HPDE6-E6E7 (cell line): ENCODE measurements around the gene HS1BP3.
A peak's percentile ranks its signal among the peaks of the same experiment; 100 is the strongest.

ENCODE experiments used
- DNase-seq: peaks from one replicate; pipeline ENCODE4 v3.0.0; 2011; ENCODE audit warnings: missing footprints; ENCODE audit errors: extremely low spot score

Gene HS1BP3

GRCh38 chr2:20663196-20664070 lies 12.5 kb upstream of the HS1BP3 start:
- no peak for DNase-seq

GRCh38 chr2:20662308-20662937 lies 11.5 kb upstream of the HS1BP3 start:
- no peak for DNase-seq

GRCh38 chr2:20661421-20662307 lies 10.8 kb upstream of the HS1BP3 start:
- peak; percentile 58 for DNase-seq

- peak; percentile 71 for DNase-seq
Measured at GRCh38 chr2:20660506-20661420, 9.9 kb upstream of the HS1BP3 start.

DNA sequence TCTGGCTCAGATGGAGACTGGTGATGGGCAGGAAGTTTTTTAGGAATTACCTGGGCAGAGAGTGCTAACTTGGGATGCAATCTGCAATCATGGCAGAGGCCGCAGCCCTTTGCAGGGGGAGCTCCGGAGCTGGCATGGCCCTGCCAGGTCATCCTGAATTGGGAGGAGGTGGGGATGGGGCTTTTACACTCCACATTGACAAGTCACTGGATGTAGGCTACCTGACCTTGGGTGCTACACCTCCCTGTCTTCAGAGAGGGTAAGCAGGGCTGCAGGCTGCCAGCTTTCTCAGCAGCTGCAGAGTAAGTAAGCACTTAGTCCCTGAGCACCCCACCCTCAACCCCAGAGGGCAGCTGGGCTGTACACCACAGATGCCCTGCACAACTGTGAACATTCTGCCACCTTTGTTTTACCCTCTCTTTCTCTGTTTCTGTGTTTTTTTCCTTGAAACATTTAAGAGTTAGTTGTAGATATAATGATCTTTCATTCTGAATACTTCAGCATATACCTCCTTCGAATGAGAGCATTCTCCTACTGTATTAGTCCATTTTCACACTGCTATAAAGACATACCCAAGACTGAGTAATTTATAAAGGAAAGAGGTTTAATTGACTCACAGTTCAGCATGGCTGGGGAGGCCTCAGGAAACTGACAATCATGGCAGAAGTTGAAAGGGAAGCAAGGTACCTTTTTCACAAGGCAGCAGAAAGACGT lies 6.8 kb upstream of the HS1BP3 start:
- no peak for DNase-seq

DNA sequence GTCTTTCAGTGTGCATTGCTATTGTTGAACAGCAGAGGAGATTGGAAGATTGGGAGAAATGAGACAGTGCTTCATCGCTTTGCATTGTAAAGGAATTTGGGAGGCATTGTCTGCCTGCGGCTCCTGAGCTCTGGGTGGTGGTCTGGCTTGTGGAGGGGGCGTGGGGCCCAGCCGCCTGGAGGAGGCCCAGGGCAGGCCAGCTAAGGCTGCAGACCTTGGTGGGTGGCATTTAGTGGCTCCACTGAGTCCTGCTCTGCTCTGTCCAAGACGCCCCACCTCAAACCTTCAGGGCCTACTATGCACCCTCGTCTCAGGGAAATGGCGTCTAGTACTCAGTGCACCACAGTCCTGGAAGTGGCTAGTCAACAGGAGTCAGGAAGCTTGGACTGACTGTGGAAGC lies 5.7 kb upstream of the HS1BP3 start:
- DNase-seq, result no peak

DNA sequence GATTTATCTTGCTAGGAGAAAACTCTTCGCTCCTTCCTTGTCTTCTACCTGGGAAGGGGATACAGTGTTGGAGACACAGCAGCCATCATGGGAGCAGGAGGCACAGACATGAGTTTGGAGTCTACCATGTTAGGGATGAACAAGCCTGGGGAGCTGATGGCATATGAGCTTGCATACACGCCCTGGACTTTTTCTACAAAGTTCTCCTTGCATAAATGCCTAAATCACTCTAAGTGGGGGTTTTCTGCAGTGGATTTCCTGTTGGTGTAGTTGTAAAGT lies 3.6 kb upstream of the HS1BP3 start:
- no peak for DNase-seq

GRCh38 chr2:20653695-20654534 lies 3.0 kb upstream of the HS1BP3 start:
- DNase-seq, result no peak

DNA sequence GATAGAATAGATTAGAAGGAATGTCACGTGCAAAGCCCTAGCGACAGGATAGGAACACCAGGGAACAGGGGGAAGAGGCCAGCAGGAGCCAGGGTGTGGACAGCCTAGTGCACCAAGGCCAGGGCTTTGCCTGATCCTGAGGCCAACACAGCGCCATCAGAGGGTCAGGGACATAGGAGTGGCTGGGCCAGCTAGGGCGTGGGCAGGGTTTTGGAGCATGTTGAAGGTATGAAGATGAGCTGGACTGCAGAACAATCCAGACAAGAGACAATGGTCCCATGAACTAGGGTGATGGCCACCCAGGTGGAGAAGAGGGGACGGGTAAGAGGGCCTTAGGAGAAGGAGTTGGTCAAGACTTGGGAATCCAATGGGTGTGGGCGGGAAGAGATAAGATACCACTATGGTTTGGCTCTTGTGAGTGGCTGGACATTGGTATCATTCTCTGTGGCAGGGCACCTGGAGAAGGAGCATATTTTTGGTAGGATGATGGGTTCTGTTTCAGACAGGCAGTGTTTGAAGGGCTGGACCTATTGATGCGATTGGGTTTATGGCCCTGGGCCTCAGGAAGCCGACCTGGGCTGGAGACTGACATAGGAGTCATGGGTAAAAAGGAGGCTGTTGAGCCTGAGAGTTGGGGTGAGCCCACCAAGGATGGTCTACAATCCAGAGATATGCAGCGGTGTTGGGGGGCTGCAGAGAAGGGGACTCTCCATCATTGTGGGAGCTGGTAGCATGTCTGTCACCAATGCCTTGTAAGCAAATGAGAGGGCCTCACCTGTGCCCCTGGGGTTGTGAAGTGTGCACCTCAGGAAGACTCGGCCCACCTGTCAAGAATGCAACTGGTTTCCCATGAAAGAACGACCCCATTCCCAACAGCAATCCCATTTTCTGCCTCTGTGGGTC lies 2.0 kb upstream of the HS1BP3 start:
- no peak for DNase-seq

GRCh38 chr2:20652141-20652540 lies 1.2 kb upstream of the HS1BP3 start:
- DNase-seq, result no peak

- DNase-seq, result no peak
Measured at GRCh38 chr2:20651731-20652099, 817 bp upstream of the HS1BP3 start.

DNA sequence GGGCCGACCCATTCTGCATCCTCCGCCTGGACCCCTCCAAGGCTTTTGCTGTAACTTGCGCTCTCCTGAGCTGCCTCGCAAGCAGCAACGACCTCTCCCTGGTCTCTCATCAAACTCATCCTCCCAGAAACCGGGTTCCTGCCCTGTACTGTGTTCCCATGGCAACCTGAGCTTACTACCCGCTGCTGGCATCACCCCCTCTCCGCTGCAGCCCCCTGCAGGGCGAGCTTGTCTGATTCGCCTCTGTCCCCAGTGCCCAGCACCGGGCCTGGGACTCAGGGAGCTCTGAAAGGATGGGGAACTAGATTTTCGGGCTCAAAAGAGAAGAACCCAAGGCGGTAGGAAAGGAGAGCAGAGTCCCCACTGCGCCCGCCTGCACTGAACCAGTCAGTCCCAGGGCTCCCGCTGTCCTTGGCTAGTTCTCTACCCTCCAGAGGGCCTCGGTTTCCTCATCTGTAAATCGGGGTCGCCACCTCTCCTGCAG lies 463 bp downstream of the HS1BP3 start:
- DNase-seq, result no peak

DNA sequence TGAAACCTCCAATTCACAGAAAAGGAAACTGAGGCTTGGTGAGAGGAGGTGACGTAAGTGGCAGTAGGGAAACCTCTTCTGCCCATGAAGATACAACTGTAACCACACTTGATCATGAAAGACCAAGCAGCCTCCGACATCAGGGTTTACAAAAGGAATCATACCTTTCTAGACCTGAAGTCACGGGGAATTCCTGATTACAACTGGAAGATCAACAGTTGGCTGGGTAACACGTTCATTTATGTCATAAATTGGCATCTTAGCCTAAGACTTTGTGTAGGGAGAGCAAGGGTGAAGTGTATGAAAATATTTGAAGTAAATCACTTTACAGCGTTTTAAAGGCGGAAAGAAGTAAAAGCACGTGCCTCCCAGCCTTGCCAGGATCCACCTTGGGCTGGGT lies 922 bp downstream of the HS1BP3 start:
- no peak for DNase-seq

GRCh38 chr2:20649576-20649975 lies 1.3 kb downstream of the HS1BP3 start:
- DNase-seq, result no peak

GRCh38 chr2:20648831-20649230 lies 2.1 kb downstream of the HS1BP3 start:
- no peak for DNase-seq

GRCh38 chr2:20648206-20648605 lies 2.7 kb downstream of the HS1BP3 start:
- no peak for DNase-seq

DNA sequence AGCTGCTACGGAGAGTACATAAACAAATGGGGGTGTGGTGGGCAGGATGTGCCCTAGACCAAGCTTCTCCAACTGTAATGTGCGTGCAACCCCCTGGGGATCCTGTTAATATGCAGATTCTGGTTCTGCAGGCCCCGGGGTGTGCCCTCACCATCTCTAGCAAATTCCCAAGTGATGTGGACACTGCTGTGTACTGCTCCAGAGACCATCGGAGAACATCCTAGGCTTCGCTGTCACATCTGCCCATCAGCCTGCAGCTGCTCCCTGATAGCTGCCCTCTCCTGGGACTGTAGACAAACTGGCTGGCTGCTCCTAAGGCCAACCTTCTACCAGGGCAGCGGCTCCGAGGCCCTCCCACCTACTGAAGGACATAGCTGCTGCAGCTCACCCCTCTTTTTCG lies 3.2 kb downstream of the HS1BP3 start:
- DNase-seq, result no peak

GRCh38 chr2:20647211-20647610 lies 3.7 kb downstream of the HS1BP3 start:
- no peak for DNase-seq

GRCh38 chr2:20646446-20646845 lies 4.5 kb downstream of the HS1BP3 start:
- DNase-seq, result no peak
